WTC11 (cell line): ENCODE results near the gene DBH. TPM values are rescaled to one million over a fixed set of nuclear protein-coding genes. Genes with fewer than 3 reads are reported as not detected.

Experiments used
- ATAC-seq: fragments of 200-7000 bp; cut with Tn5 transposase; 2 replicates; pipeline ENCODE4 v1.10.0; 2021; ENCODE audit warnings: mild to moderate bottlenecking, moderate library complexity
- CTCF ChIA-PET: fragments of 300-600 bp; sonication (Branson Sonifier 250); formaldehyde crosslinking; loops from one replicate; lab custom pipeline; 2021; ENCODE audit warnings: antibody characterized with exemption; lab: Charles Lee
- POLR2A ChIA-PET: fragments of 350-600 bp; sonication (Branson Sonifier 250); formaldehyde crosslinking; loops from one replicate; lab custom pipeline; 2021; ENCODE audit warnings: antibody characterized with exemption; lab: Charles Lee
- DNase-seq: peaks from one replicate; pipeline ENCODE4 v3.0.0; 2021; ENCODE audit warnings: low spot score
- H3K27ac Mint-ChIP-seq: 2 replicates; pipeline ENCODE4 v1.8.0; 2021; ENCODE audit warnings: mixed read lengths
- H3K27me3 Mint-ChIP-seq: 2 replicates; pipeline ENCODE4 v1.8.0; 2021; ENCODE audit warnings: low read depth, mild to moderate bottlenecking, moderate library complexity, mixed read lengths
- H3K36me3 Mint-ChIP-seq: 2 replicates; pipeline ENCODE4 v1.8.0; 2021; ENCODE audit warnings: mixed read lengths
- H3K4me1 Mint-ChIP-seq: 2 replicates; pipeline ENCODE4 v1.8.0; 2022; ENCODE audit warnings: mixed read lengths
- H3K4me3 Mint-ChIP-seq: 2 replicates; pipeline ENCODE4 v1.8.0; 2021; ENCODE audit warnings: mild to moderate bottlenecking, moderate library complexity, mixed read lengths
- H3K9me3 Mint-ChIP-seq: 2 replicates; pipeline ENCODE4 v1.8.0; 2021; ENCODE audit warnings: mixed read lengths
- ARID4B ChIP-seq: sonication (generic); formaldehyde crosslinking; IDR thresholded peaks from 2 replicates; pipeline ENCODE4 v1.8.0; 2023; ENCODE audit warnings: missing genetic modification reagents, mild to moderate bottlenecking, borderline replicate concordance
- ATF1 ChIP-seq: sonication (generic); formaldehyde crosslinking; IDR thresholded peaks from 2 replicates; pipeline ENCODE4 v1.8.1; 2023; ENCODE audit warnings: mild to moderate bottlenecking, moderate library complexity, missing genetic modification reagents
- ATF2 ChIP-seq: sonication (generic); formaldehyde crosslinking; IDR thresholded peaks from 2 replicates; pipeline ENCODE4 v1.8.1; 2022; ENCODE audit warnings: low read depth, missing genetic modification reagents, borderline replicate concordance
- ATF3 ChIP-seq: sonication (generic); formaldehyde crosslinking; conservative IDR thresholded peaks from 2 replicates; pipeline ENCODE4 v1.8.1; 2022; ENCODE audit warnings: mild to moderate bottlenecking, missing genetic modification reagents
- E2F1 ChIP-seq: sonication (generic); formaldehyde crosslinking; IDR thresholded peaks from 2 replicates; pipeline ENCODE4 v1.8.0; 2022; ENCODE audit warnings: mild to moderate bottlenecking, missing genetic modification reagents
- ERG ChIP-seq: fragments of 250-450 bp; sonication (Bioruptor Pico); IDR thresholded peaks from 2 replicates; pipeline ENCODE4 v1.8.0; 2021; ENCODE audit warnings: mild to moderate bottlenecking
- MLX ChIP-seq: sonication (generic); formaldehyde crosslinking; IDR thresholded peaks from 2 replicates; pipeline ENCODE4 v1.8.1; 2023; ENCODE audit warnings: mild to moderate bottlenecking, missing genetic modification reagents, moderate library complexity
- MXD4 ChIP-seq: fragments of 250-450 bp; sonication (Bioruptor Pico); IDR thresholded peaks from 2 replicates; pipeline ENCODE4 v1.8.0; 2021; ENCODE audit warnings: mild to moderate bottlenecking, moderate library complexity, borderline replicate concordance
- PRRX2 ChIP-seq: fragments of 250-450 bp; sonication (Bioruptor Pico); IDR thresholded peaks from 2 replicates; pipeline ENCODE4 v1.8.0; 2021; ENCODE audit warnings: mild to moderate bottlenecking
- STAT6 ChIP-seq: sonication (generic); formaldehyde crosslinking; conservative IDR thresholded peaks from 2 replicates; pipeline ENCODE4 v1.8.1; 2023; ENCODE audit warnings: mild to moderate bottlenecking, low read depth, missing genetic modification reagents, moderate library complexity
- TCF7 ChIP-seq: sonication (generic); formaldehyde crosslinking; IDR thresholded peaks from 2 replicates; pipeline ENCODE4 v1.8.0; 2022; ENCODE audit warnings: mild to moderate bottlenecking, low read depth, missing genetic modification reagents, moderate library complexity
- ZNF317 ChIP-seq: sonication (generic); formaldehyde crosslinking; IDR thresholded peaks from 2 replicates; pipeline ENCODE4 v1.8.1; 2023; ENCODE audit warnings: low read depth, mild to moderate bottlenecking, moderate library complexity, missing genetic modification reagents, borderline replicate concordance
- ZNF423 ChIP-seq: fragments of 250-450 bp; sonication (Bioruptor Pico); IDR thresholded peaks from 2 replicates; pipeline ENCODE4 v2.1.2; 2022; ENCODE audit warnings: mild to moderate bottlenecking, moderate library complexity
- total RNA-seq: library from RNA; stranded (reverse); gene quantifications from 3 replicates; pipeline ENCODE4 v1.2.3, GENCODE V29; 2021
- TF ChIP-seq, protein P1 (sequence below): fragments of 250-450 bp; sonication (Bioruptor Pico); conservative IDR thresholded peaks from 2 replicates; pipeline ENCODE4 v1.9.0; 2021; ENCODE audit warnings: mild to moderate bottlenecking

Gene DBH
- total RNA-seq, 1 experiment from 2014 or later: 0.24 TPM

DNA sequence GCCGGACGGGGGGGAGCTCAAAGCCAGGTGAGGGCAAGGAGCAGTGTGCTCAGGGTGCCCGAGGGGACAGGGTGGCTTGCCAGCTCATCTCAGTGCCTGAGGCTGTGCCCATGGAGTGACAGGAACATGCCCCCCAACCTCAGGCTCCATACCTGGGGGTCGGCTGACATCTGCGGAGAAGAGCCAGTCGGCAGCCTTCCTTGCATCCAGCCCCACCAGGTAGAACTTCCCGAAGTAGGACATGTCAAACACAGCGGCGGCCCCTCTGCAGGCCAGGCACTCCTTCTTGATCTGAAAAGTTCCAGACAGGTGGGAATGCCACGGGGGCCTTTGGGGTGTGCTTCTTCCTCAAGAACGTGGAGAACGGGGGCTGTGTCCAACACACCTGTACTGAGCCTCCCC is 59.9 kb downstream of the DBH start:
- Mint-ChIP-seq H3K36me3 (no peaks in the 10 kb centered on the region), H3K27me3 (no peaks in the 10 kb centered on the region), H3K27ac (no peak overlapping the region), H3K4me3 (no peak overlapping the region), H3K4me1 (no peaks in the 10 kb centered on the region), H3K9me3 (0 out of 2 replicates have a peak, but pooled peaks cover 4% of the 10 kb centered on the region)
- DNase-seq (no peak), ATAC-seq (no peak)
- POLR2A ChIA-PET: no interaction called here
- CTCF ChIA-PET: interaction anchor here (0.5 to 1.4 kb wide), 3 partner anchors 20 to 329 kb away, joined by 3 to 4 read pairs (median 4); partner anchors contain the start of gene BRD3OS
- no peak for TF ChIP-seq MXD4 (CRISPR knock-in tag)
- TF ChIP-seq, protein P1, sequence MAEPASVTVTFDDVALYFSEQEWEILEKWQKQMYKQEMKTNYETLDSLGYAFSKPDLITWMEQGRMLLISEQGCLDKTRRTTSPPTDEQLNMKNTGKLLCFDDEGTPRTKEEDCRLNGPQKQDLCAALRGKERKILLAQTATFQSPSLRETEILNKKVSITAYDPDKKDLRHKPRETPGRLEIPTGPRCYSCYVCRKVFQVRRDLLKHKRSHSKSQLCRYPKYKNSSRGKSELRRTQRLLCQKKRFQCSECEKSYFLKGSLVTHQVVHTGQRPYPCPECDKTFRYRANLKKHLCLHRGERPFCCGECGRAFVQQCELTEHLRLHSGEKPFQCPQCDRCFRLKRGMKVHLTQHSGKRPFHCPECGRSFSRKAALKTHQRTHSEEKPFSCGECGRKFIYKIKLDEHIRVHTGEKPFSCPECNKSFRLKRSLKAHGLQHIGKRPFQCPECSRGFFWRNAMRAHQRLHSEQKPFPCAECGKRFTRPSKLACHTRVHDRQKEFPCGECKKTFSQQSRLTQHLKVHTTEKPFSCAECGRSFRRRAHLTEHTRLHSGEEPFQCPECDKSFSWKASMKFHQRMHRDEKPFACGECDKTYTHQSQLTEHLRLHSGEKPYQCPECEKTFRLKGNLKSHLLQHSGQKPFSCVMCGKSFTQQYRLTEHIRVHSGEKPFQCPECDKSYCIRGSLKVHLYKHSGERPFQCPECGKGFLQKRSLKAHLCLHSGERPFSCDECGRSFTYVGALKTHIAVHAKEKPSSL (CRISPR knock-in tag): no peak
- TF ChIP-seq ERG (CRISPR knock-in tag): no peak
- TF ChIP-seq TCF7: no peak
- no peak for TF ChIP-seq MLX (CRISPR knock-in tag)

DNA sequence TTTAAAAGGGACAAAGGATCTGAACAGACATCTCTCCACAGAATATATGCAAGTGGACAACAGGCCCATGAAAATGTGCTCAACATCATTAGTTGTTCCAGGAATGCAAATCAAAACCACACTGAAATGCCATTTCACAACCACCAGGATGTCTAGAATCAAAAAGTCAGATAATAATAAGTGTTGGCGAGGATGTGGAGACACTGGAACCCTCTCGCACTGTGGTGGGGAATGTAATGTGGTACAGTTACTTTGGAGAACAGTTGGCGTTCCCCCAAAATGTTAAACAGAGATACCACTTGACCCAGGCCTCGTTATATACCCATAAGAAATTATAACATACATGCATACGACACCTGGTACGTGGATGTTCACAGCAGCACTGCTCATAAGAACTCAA is 63.4 kb downstream of the DBH start:
- Mint-ChIP-seq H3K9me3 (0 out of 2 replicates have a peak, but pooled peaks cover 4% of the 10 kb centered on the region), H3K4me1 (peaks cover 4% of the 10 kb centered on the region; the same call in 1 of the 2 replicates), H3K27me3 (no peaks in the 10 kb centered on the region)
- ATAC-seq: no peak
- TF ChIP-seq ATF1 (CRISPR knock-in tag): no peak
- TF ChIP-seq ARID4B (CRISPR knock-in tag): no peak
- no peak for TF ChIP-seq ATF2 (CRISPR knock-in tag)
- no peak for TF ChIP-seq STAT6 (CRISPR knock-in tag)
- no peak for TF ChIP-seq ATF3 (CRISPR knock-in tag)
- TF ChIP-seq ERG (CRISPR knock-in tag): no peak
- no peak for TF ChIP-seq PRRX2 (CRISPR knock-in tag)
- TF ChIP-seq ZNF317 (CRISPR knock-in tag): no peak
- TF ChIP-seq, protein P1 (CRISPR knock-in tag): no peak
- TF ChIP-seq E2F1 (CRISPR knock-in tag): no peak
- TF ChIP-seq ZNF423 (CRISPR knock-in tag): no peak
- TF ChIP-seq, all 79 proteins: peak for 0
- ChIA-PET CTCF (no interaction called here), POLR2A (no interaction called here)
- Mint-ChIP-seq H3K4me3 (no peak overlapping the region), H3K27ac (no peak overlapping the region), H3K36me3 (no peaks in the 10 kb centered on the region)
- DNase-seq: no peak
